Lower leg skin (tissue), 3 donors: ENCODE data around the gene PHC3.

Source experiments
- CTCF ChIP-seq, 3 donors: fragments of 450-650 bp; IDR thresholded peaks; one replicate each; pipeline ENCODE4 v1.5.1; 2016; ENCODE audit warnings: antibody characterized with exemption in 3 of 3, mild to moderate bottlenecking in 3 of 3, moderate library complexity in 2 of 3
- POLR2A ChIP-seq, 2 donors: fragments of 450-650 bp; IDR thresholded peaks; one replicate each; pipeline ENCODE4 v1.6.1; 2016 to 2017; ENCODE audit warnings: antibody characterized with exemption in 2 of 2, mild to moderate bottlenecking in 1 of 2, moderate library complexity in 1 of 2

- TF ChIP-seq POLR2A (IDR thresholded peaks at IDR 0.05), result no peak
- TF ChIP-seq CTCF (IDR thresholded peaks at IDR 0.05), result no peak
Observed at GRCh38 chr3:170062068-170062467, 119.5 kb downstream of the PHC3 start.
